HepG2 (cell line): ENCODE measurements around the gene TMEM41A.

Experiments used
- KIAA2018 ChIP-seq: sonication (generic); formaldehyde crosslinking; IDR thresholded peaks from 2 replicates; pipeline ENCODE4 v1.5.0; 2020; ENCODE audit warnings: mild to moderate bottlenecking, missing genetic modification reagents, borderline replicate concordance
- SMARCE1 ChIP-seq: fragments of 450-650 bp; IDR thresholded peaks from 2 replicates; pipeline ENCODE4 v1.6.1; 2017; ENCODE audit warnings: borderline replicate concordance

- no peak for TF ChIP-seq KIAA2018 (CRISPR knock-in tag)
- no peak for TF ChIP-seq SMARCE1
These were observed 29.7 kb upstream of the TMEM41A start for GRCh38 chr3:185528532-185528931.
